Sigmoid colon (tissue), 7 donors: Measurements from ENCODE around the gene WDR4. TPM values are rescaled to one million over a fixed set of nuclear protein-coding genes. Genes with fewer than 3 reads are reported as not detected.
"Not testable (repeated sequence)": the region's sequence is repeated elsewhere in the genome, so short reads cannot be mapped to it uniquely, and the experiment has no call there.

Experiments
- DNase-seq: peaks from one replicate; pipeline ENCODE4 v3.0.0-alpha.2; 2019
- H3K27ac ChIP-seq, 4 donors: fragments of 200-600 bp; sonication (generic); one replicate each; pipeline ENCODE4 v1.5.1; 2016 to 2019; ENCODE audit warnings: mild to moderate bottlenecking in 1 of 4
- H3K27me3 ChIP-seq, 3 donors: fragments of 200-600 bp; sonication (generic); one replicate each; pipeline ENCODE4 v1.5.1; 2019; ENCODE audit warnings: mild to moderate bottlenecking in 1 of 3
- H3K36me3 ChIP-seq, 4 donors: fragments of 200-600 bp; sonication (generic); one replicate each; pipeline ENCODE4 v1.5.1; 2016 to 2019
- H3K4me1 ChIP-seq, 4 donors: fragments of 200-600 bp; sonication (generic); one replicate each; pipeline ENCODE4 v1.5.1; 2017 to 2019
- H3K4me3 ChIP-seq, 4 donors: fragments of 200-600 bp; sonication (generic); one replicate each; pipeline ENCODE4 v1.5.1; 2017 to 2019; ENCODE audit warnings: mild to moderate bottlenecking in 2 of 4, moderate library complexity in 1 of 4
- H3K9me3 ChIP-seq, 4 donors: fragments of 200-600 bp in 3 of 4; sonication (generic) in 3 of 4; one replicate each; pipeline versions ENCODE4 v1.5.1 to v1.6.1; 2013 to 2019
- CTCF ChIP-seq, 4 experiments: fragments of 450-650 bp in 3 of 4; fragments of 200-600 bp in 1 of 4; IDR thresholded peaks; one replicate each; pipeline ENCODE4 v1.5.1; 2016 to 2019; ENCODE audit warnings: antibody characterized with exemption in 4 of 4, mild to moderate bottlenecking in 3 of 4, moderate library complexity in 2 of 4
- EP300 ChIP-seq, 4 donors: sonication (generic); formaldehyde crosslinking; IDR thresholded peaks; one replicate each; pipeline ENCODE4 v1.6.1; 2017; ENCODE audit warnings: antibody characterized with exemption in 4 of 4
- POLR2A ChIP-seq, 2 donors: fragments of 450-650 bp; IDR thresholded peaks; one replicate each; pipeline ENCODE4 v1.6.1; 2016; ENCODE audit warnings: antibody characterized with exemption in 2 of 2, mild to moderate bottlenecking in 2 of 2, moderate library complexity in 2 of 2
- POLR2AphosphoS5 ChIP-seq, 4 donors: sonication (generic); formaldehyde crosslinking; IDR thresholded peaks; one replicate each; pipeline ENCODE4 v1.6.1; 2017; ENCODE audit warnings: antibody characterized with exemption in 4 of 4
- WGBS, 2 donors: extraction: QIAGEN DNeasy Blood & Tissue Kit; methylation state at CpG; one replicate each; pipeline ENCODE4 v1.1.7; 2013; 5-methylcytosine and 5-hydroxymethylcytosine counted together
- intact Hi-C: fragments of 100-400 bp; cut with DNase I; formaldehyde crosslinking; loops from one replicate; pipeline ENCODE4 v1.15.1; 2023
- polyA plus RNA-seq, 3 donors: library from polyadenylated mRNA; stranded (reverse); fragments of 200-250 nt; gene quantifications; one replicate each; pipeline ENCODE4 v1.2.3, GENCODE V29; 2013
- total RNA-seq, 4 donors: library from RNA; depleted of rRNA; stranded (reverse); fragments of >200 nt; gene quantifications; one replicate each; pipeline ENCODE4 v1.1.0, GENCODE V29; 2016
- donor health status: healthy with polysubstance abuse.
- donor health status: Bipolar disorder and iron deficiency.
- donor health status: healthy.

WDR4 gene
- total and polyA plus RNA-seq, 7 donors = 2.8 to 23.5 (median 4.2) TPM

GRCh38 chr21:42846221-42846620, 33.1 kb downstream of the WDR4 start:
- H3K9me3 ChIP-seq = no peaks in the 10 kb centered on the region
- intact Hi-C loops = no loop called here
- peak; percentile 30 for DNase-seq
- TF ChIP-seq POLR2AphosphoS5 (IDR thresholded peaks at IDR 0.05) = no peak
- peaks cover 0 to 17% (median 0%) of the 10 kb centered on the region in 4 donors for H3K4me1 ChIP-seq
- H3K36me3 ChIP-seq = peaks cover 3 to 71% (median 19%) of the 10 kb centered on the region in 4 donors
- H3K4me3 ChIP-seq = no peak overlapping the region
- 93 to 97% methylated on average over 10 of the region's 10 CpGs for WGBS, 2 donors
- no peak overlapping the region for H3K27ac ChIP-seq
- H3K27me3 ChIP-seq = no peaks in the 10 kb centered on the region

GRCh38 chr21:42845296-42845965, 33.9 kb downstream of the WDR4 start:
- Histone ChIP-seq H3K9me3 (no peaks in the 10 kb centered on the region), H3K36me3 (peaks cover 5 to 71% (median 21%) of the 10 kb centered on the region in 4 donors), H3K27me3 (no peaks in the 10 kb centered on the region), H3K4me1 (peaks cover 0 to 17% (median 0%) of the 10 kb centered on the region in 4 donors), H3K4me3 (no peak overlapping the region), H3K27ac (peak overlapping the region in 3 of 4 donors; percentile 55 to 74 (median 63))
- TF ChIP-seq POLR2AphosphoS5 (IDR thresholded peaks at IDR 0.05) (no peak), POLR2A (IDR thresholded peaks at IDR 0.05) (no peak), CTCF (IDR thresholded peaks at IDR 0.05) (no peak), EP300 (IDR thresholded peaks at IDR 0.05) (no peak)
- 91 to 92% methylated on average over 21 of the region's 21 CpGs for WGBS, 2 donors
- DNase-seq = peak; percentile 75
- intact Hi-C loops = no loop called here

GRCh38 chr21:42844411-42845113, 34.8 kb downstream of the WDR4 start:
- WGBS, 2 donors = 88 to 90% methylated on average over 22 of the region's 22 CpGs
- intact Hi-C loops = no loop called here
- DNase-seq = peak; percentile 82
- peaks cover 0 to 17% (median 0%) of the 10 kb centered on the region in 4 donors for H3K4me1 ChIP-seq
- peaks cover 7 to 71% (median 23%) of the 10 kb centered on the region in 4 donors for H3K36me3 ChIP-seq
- peak overlapping the region; percentile 3 to 74 (median 59) for H3K27ac ChIP-seq
- no peaks in the 10 kb centered on the region for H3K27me3 ChIP-seq
- no peaks in the 10 kb centered on the region for H3K9me3 ChIP-seq
- no peak overlapping the region for H3K4me3 ChIP-seq
- no peak for TF ChIP-seq EP300 (IDR thresholded peaks at IDR 0.05)
- no peak for TF ChIP-seq POLR2A (IDR thresholded peaks at IDR 0.05)
- no peak for TF ChIP-seq CTCF (IDR thresholded peaks at IDR 0.05)
- no peak for TF ChIP-seq POLR2AphosphoS5 (IDR thresholded peaks at IDR 0.05)

- TF ChIP-seq POLR2A (IDR thresholded peaks at IDR 0.05) (no peak), EP300 (IDR thresholded peaks at IDR 0.05) (no peak), POLR2AphosphoS5 (IDR thresholded peaks at IDR 0.05) (no peak), CTCF (IDR thresholded peaks at IDR 0.05) (no peak)
- Histone ChIP-seq H3K9me3 (no peaks in the 10 kb centered on the region), H3K36me3 (peaks cover 7 to 70% (median 21%) of the 10 kb centered on the region in 4 donors), H3K27me3 (no peaks in the 10 kb centered on the region), H3K27ac (no peak overlapping the region), H3K4me3 (no peak overlapping the region), H3K4me1 (peaks cover 0 to 17% (median 0%) of the 10 kb centered on the region in 4 donors)
- 95% methylated on average over 14 of the region's 14 CpGs for WGBS, 2 donors
- intact Hi-C loops = no loop called here
- peak; percentile 40 for DNase-seq
These were observed 36.3 kb downstream of the WDR4 start for GRCh38 chr21:42843056-42843455.

- peak; percentile 55 for DNase-seq
- H3K4me3 ChIP-seq, H3K27ac ChIP-seq, H3K9me3 ChIP-seq, H3K27me3 ChIP-seq, intact Hi-C loops: not testable (repeated sequence)
- Histone ChIP-seq H3K4me1 (peaks cover 0 to 17% (median 0%) of the 10 kb centered on the region in 4 donors), H3K36me3 (peaks cover 7 to 62% (median 21%) of the 10 kb centered on the region in 4 donors)
- WGBS, 2 donors = 80 to 91% methylated on average over 16 to 17 of the region's 22 CpGs
These were observed 37.3 kb downstream of the WDR4 start for GRCh38 chr21:42841916-42842655.
